Thyroid gland (tissue), 4 donors: ENCODE data around the gene LRRC8D. TPM values are rescaled to one million over a fixed set of nuclear protein-coding genes. Genes with fewer than 3 reads are reported as not detected.

ENCODE experiments used
- DNase-seq, 2 donors: peaks; one replicate each; pipeline ENCODE4 v3.0.0-alpha.2; 2019
- H3K27ac ChIP-seq, 3 donors: fragments of 200-600 bp; sonication (generic); 1 replicate in 2 of 3; 2 replicates in 1 of 3; pipeline ENCODE4 v1.5.1; 2016 to 2019; ENCODE audit warnings: mild to moderate bottlenecking in 1 of 3, moderate library complexity in 1 of 3
- H3K27me3 ChIP-seq: fragments of 200-600 bp; sonication (generic); one replicate; pipeline ENCODE4 v1.5.1; 2019
- H3K36me3 ChIP-seq, 2 donors: fragments of 200-600 bp; sonication (generic); one replicate each; pipeline ENCODE4 v1.5.1; 2016 to 2019
- H3K4me1 ChIP-seq, 2 donors: fragments of 200-600 bp; sonication (generic); one replicate each; pipeline ENCODE4 v1.5.1; 2017 to 2019
- H3K4me3 ChIP-seq, 3 donors: fragments of 200-600 bp; sonication (generic); replicated peaks in 1 of 3; 1 replicate in 2 of 3; 2 replicates in 1 of 3; pipeline ENCODE4 v1.5.1; 2016; ENCODE audit warnings: mild to moderate bottlenecking in 1 of 3
- H3K9me3 ChIP-seq: fragments of 200-600 bp; sonication (generic); one replicate; pipeline ENCODE4 v1.5.1; 2017
- CTCF ChIP-seq, 6 experiments: fragments of 200-600 bp in 3 of 6; fragments of 450-650 bp in 3 of 6; sonication (generic) in 3 of 6; IDR thresholded peaks; one replicate each; pipeline ENCODE4 v1.5.1; 2016 to 2019; ENCODE audit warnings: antibody characterized with exemption in 6 of 6, mild to moderate bottlenecking in 2 of 6, inconsistent platforms in 1 of 6, moderate library complexity in 1 of 6
- POLR2A ChIP-seq, 2 donors: fragments of 450-650 bp; IDR thresholded peaks; one replicate each; pipeline ENCODE4 v1.6.1; 2017; ENCODE audit warnings: antibody characterized with exemption in 2 of 2, mild to moderate bottlenecking in 2 of 2, moderate library complexity in 1 of 2
- WGBS, 2 donors: methylation state at CpG; one replicate each; pipeline ENCODE4 v1.1.5; 2017; 5-methylcytosine and 5-hydroxymethylcytosine counted together
- intact Hi-C: fragments of 100-400 bp; cut with DNase I; formaldehyde crosslinking; loops from one replicate; pipeline ENCODE4 v1.15.1; 2023
- total RNA-seq, 4 donors: library from RNA; depleted of rRNA; stranded (reverse); fragments of >200 nt; gene quantifications; one replicate each; pipeline ENCODE4 v1.2.3, GENCODE V29; 2016

Gene LRRC8D
- total RNA-seq, 4 donors from 2014 or later: 21.1 to 46.7 (median 35.3) TPM

GRCh38 chr1:89890085-89890752, 69.4 kb downstream of the LRRC8D start:
- H3K27ac ChIP-seq: no peak overlapping the region
- H3K4me1 ChIP-seq: no peaks in the 10 kb centered on the region
- H3K9me3 ChIP-seq: no peaks in the 10 kb centered on the region
- intact Hi-C loops: loop anchor here (10.0 kb wide), 1 partner anchor 45 kb away; no protein-coding TSS in a partner anchor
- no peak overlapping the region for H3K4me3 ChIP-seq
- WGBS, 2 donors: 72 to 87% methylated on average over 7 of the region's 7 CpGs
- no peaks in the 10 kb centered on the region for H3K36me3 ChIP-seq
- TF ChIP-seq POLR2A (IDR thresholded peaks at IDR 0.05) (no peak), CTCF (IDR thresholded peaks at IDR 0.05) (no peak)
- no peak for DNase-seq
- no peaks in the 10 kb centered on the region for H3K27me3 ChIP-seq

DNA sequence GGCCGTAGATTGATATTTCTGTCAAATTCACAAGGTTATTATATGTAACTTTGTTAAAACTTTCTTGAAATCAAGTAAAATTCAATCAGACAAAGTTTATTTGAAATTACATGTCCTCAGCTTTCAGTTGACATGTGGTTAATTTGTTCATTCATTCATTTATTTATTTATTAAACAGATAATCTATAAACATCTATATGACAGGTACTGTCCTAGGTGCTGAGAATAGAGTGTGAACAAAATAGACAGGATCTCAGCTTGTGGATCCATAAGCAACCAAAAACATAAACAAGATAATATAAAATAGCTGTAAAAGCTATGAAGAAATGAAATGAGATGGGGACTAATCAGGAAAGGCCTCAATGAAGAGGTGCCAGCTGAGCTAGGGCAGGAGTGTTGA, 72.0 kb downstream of the LRRC8D start:
- no peaks in the 10 kb centered on the region for H3K4me1 ChIP-seq
- TF ChIP-seq CTCF (IDR thresholded peaks at IDR 0.05): no peak
- intact Hi-C loops: loop anchor here (10.0 kb wide), 1 partner anchor 48 kb away; no protein-coding TSS in a partner anchor
- H3K27me3 ChIP-seq: no peaks in the 10 kb centered on the region
- no peaks in the 10 kb centered on the region for H3K9me3 ChIP-seq
- H3K27ac ChIP-seq: no peak overlapping the region
- H3K4me3 ChIP-seq: no peak overlapping the region
- H3K36me3 ChIP-seq: no peaks in the 10 kb centered on the region
- WGBS, 2 donors: 98 to 100% methylated on average over 1 of the region's 1 CpG
- no peak for DNase-seq

DNA sequence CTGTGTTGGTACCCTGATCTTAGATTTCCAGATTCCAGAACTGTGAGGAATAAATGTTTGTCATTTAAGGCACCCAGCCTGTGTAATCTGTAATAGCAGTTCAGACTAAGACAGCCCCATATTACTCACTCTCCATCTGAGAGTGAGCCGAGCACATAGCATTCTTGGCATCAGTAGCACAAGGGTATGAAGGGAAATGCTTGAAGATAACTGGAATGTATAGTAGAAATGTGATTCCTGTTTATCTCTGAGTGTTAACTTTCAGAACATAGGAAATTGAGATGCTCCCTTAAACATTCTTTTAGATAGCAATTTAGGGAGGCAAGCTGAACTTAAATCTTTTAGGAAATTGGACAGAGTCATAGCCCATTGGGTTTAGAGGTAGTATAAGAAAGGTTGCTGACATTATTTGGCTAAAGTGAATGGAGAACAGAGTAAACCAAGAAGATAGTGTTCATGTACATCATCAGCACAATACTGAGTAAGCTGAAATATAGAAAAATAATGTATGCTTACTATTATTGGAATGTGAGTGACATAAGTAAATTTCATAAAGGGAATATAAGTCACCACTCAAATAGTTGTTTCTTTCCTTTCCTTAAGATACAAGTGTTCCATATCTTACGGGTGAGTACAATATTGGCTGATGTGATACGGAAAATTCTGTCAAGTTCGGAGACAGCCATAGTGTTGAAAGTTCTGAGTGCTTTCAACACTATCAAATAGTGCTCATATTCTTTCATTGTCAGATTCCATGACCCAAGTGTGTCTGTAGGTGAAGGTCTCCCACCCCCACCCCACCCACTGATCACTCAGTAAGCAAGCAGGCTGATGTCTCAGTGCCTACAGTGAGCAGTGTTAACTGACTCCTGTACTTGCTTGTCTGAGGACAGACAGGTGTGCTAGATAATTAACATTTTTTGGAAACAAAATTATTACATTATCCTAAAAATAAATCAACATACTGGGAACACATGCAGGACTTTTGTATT, 73.7 kb downstream of the LRRC8D start:
- Histone ChIP-seq H3K4me3 (no peak overlapping the region), H3K27ac (no peak overlapping the region), H3K27me3 (no peaks in the 10 kb centered on the region), H3K4me1 (peaks cover 11 to 13% of the 10 kb centered on the region in 2 donors), H3K9me3 (no peaks in the 10 kb centered on the region), H3K36me3 (no peaks in the 10 kb centered on the region)
- no peak for DNase-seq
- no peak for TF ChIP-seq CTCF (IDR thresholded peaks at IDR 0.05)
- no peak for TF ChIP-seq POLR2A (IDR thresholded peaks at IDR 0.05)
- WGBS, 2 donors: 91 to 94% methylated on average over 4 of the region's 4 CpGs
- intact Hi-C loops: loop anchor here (10.0 kb wide), 1 partner anchor 50 kb away; no protein-coding TSS in a partner anchor

GRCh38 chr1:89896105-89896942, 75.5 kb downstream of the LRRC8D start:
- TF ChIP-seq POLR2A (IDR thresholded peaks at IDR 0.05) (no peak), CTCF (IDR thresholded peaks at IDR 0.05) (no peak)
- DNase-seq: no peak
- H3K27me3 ChIP-seq: no peaks in the 10 kb centered on the region
- no peaks in the 10 kb centered on the region for H3K9me3 ChIP-seq
- intact Hi-C loops: loop anchor here (10.0 kb wide), 1 partner anchor 52 kb away; no protein-coding TSS in a partner anchor
- WGBS, 2 donors: 94% methylated on average over 11 of the region's 11 CpGs
- H3K27ac ChIP-seq: no peak overlapping the region
- H3K4me3 ChIP-seq: no peak overlapping the region
- H3K36me3 ChIP-seq: no peaks in the 10 kb centered on the region
- peaks cover 23 to 26% of the 10 kb centered on the region in 2 donors for H3K4me1 ChIP-seq
